GM03348 (cell line): ENCODE results near the gene GNG13.
A peak's percentile ranks its signal among the peaks of the same experiment; 100 is the strongest.

Source experiments
- DNase-seq: peaks from one replicate; pipeline ENCODE4 v3.0.0; 2012; ENCODE audit warnings: low spot score

The GNG13 gene

GRCh38 chr16:813204-813915, 12.8 kb upstream of the GNG13 start:
- peak; percentile 87 for DNase-seq

DNA sequence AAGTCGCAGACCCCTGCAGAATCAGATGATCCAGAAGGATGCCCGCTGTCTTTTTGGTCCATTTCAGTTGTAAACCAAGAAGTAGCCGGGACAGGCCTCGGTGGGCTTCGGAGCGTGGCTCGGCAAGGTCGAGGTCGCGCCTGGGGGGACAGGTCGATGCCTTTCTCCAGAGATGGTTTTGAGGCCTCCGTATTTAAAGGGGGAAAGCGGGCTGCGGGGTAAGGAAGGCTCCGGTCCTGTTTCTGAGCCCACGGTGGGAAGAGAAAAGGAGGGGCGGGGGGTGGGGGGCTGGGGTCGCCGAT, 7.5 kb upstream of the GNG13 start:
- DNase-seq: no peak

- DNase-seq: peak; percentile 98
Observed at GRCh38 chr16:807347-808084, 7.0 kb upstream of the GNG13 start.

- DNase-seq: no peak
Observed at GRCh38 chr16:805474-805873, 4.9 kb upstream of the GNG13 start.

DNA sequence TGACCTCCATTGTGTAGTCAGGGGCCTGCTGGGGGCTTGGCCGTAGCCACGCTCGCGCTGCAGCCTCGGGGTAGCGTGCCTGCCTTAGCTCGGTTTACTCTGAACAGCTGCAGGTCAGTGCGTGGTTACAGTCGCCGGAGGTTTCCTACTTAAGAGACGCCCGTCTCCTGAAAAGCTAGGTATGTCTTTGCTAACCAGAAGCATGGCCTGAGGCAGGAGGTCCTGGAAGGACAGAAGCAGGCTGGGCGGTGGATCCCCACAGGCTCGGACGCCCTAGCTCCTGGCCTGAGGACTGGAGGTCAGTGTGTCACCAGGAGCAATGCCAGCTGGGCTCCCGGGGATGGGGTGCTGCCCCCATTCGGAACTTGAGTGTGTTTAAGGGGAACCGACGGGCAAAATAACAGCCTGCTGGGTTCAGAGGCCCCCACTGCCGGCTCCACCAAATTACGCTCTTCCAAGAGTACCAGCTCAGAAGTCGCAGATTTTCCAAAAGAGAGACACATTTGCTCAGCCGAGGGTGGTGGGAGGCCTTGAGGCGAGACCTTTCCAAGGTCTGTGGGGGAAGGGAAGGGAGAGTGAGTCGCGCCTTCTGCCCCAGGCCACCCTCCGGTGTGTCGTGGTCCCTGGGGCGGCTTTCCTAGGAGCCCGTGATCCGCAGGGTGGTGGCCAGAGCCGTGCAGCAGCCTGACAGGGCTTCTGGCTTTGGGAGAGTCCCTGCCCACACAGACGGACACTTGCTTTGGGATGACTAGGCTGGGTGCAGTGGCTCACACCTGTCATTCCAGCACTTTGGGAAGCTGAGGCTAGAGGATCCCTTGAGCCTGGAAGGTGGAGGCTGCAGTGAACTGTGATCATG, 3.9 kb upstream of the GNG13 start:
- no peak for DNase-seq

DNA sequence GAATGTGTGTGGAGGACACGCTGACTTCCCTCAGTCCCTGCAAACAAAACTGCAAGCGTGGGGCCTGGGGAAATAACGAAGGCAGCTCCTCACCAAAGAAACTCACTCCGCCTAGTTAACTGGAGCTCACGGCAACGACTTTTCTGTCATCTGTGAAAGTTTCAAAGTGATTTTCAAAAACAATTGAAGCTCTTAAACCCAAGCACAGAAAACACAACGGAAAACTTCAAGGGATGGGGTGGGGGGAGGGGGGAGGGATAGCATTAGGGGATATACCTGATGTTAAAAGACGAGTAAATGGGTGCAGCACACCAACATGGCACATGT, 3.2 kb upstream of the GNG13 start:
- no peak for DNase-seq

DNA sequence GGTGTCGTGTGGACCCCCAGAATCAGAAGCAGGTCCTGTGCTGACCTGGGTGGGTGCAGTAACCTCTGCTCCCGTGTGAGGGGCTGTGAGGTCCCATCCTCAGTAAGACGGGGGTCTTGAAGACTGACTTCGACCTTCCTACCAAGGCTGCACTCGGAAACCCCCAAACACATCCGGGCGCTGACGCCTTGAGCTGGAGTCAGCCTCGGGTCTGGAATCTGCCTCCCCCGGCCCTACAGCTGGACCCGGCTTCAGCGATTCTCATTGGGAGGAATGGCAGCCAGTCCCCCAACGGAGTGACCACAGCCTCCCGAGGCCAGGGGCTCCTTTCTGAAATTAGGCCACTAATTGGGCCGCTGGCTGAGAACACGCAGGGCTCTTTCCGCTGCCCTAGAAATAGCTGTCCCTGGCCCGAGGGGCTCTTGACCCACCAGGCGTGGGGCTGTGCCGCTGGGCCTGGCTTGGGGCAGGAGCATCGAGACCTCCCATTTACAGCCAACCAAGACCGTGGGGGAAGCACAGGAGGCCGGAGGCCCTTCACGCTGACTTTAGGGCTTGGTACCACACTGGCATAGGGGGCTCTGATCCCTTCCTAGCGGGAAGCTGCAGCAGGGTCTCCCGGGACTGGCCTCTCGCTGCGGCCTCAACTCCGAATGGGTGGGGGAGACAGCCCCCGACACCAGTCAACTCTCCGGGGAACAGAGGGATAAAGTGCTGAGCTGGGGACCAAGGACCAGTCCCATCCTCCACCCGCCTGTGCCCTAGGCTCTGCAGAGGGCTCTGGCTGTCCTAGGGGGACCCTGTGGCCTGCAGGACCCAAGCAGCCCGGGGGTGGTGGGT, 2.6 kb upstream of the GNG13 start:
- no peak for DNase-seq

- no peak for DNase-seq
Observed at GRCh38 chr16:802461-802860, 1.9 kb upstream of the GNG13 start.

GRCh38 chr16:801584-802363, 1.2 kb upstream of the GNG13 start:
- DNase-seq: no peak

- DNase-seq: no peak
Observed at GRCh38 chr16:800834-801511, 439 bp upstream of the GNG13 start.

DNA sequence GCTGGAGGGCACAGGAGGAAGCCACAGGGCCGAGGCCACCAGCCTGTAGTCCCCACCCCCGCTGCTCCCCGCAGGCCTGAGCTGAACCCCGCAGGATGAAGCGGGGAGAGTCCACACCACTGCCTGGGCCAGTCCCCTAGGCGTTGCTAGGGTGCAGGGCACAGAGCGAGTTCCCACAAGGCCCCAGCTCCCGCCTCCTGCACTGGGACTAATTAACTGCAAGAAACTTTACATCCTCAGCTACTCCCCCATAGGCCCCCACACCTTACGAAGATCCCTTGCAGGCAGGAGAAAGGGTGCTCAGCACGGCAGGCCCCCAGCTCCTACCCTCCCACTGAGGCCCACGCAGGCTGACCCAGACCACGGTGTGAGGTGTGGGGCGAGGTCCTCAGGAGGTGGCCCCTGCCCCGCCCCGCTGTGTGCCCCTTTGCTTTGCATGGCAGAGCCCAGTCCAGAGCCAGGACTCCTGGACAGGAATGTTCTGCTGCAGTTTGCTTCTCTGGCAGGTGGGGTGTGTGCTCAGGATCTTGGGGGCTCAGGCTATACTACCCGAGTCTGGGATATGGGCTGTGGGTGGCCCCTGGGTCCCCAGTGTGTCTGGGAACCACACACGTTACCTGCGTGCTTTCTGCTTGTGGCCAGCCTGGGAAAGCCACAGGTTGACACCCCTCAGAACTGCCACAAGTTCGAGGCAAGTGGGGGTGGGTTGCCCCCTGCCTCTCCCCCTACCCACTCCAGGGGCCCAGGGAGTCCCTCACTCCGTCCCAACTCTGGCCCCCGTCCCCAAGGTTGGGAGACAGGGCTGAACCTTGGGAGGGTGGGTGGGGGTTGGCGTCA, 1.2 kb downstream of the GNG13 start:
- no peak for DNase-seq

DNA sequence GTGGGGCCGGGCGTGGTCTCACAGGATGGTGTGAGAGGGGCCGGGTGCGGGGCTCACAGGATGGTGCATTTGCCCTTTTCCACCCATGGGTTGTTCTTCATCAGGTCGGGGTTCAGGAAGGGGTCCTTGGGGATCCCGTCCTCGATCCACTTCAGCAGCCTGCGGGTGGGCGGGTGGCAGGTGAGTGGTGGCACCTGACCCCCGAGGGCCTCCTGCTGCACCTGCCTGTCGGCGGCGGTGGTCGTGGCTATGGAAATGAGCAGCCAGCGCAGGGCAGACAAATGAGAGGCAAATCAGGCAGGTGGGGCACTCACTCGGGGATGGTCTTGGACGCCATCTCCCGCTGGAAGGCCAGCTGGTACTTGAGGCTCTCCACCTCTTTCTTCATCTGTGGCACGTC, 1.9 kb downstream of the GNG13 start:
- DNase-seq: no peak

GRCh38 chr16:797686-798085, 2.8 kb downstream of the GNG13 start:
- no peak for DNase-seq

- no peak for DNase-seq
Observed at GRCh38 chr16:797120-797420, 3.5 kb downstream of the GNG13 start.

DNA sequence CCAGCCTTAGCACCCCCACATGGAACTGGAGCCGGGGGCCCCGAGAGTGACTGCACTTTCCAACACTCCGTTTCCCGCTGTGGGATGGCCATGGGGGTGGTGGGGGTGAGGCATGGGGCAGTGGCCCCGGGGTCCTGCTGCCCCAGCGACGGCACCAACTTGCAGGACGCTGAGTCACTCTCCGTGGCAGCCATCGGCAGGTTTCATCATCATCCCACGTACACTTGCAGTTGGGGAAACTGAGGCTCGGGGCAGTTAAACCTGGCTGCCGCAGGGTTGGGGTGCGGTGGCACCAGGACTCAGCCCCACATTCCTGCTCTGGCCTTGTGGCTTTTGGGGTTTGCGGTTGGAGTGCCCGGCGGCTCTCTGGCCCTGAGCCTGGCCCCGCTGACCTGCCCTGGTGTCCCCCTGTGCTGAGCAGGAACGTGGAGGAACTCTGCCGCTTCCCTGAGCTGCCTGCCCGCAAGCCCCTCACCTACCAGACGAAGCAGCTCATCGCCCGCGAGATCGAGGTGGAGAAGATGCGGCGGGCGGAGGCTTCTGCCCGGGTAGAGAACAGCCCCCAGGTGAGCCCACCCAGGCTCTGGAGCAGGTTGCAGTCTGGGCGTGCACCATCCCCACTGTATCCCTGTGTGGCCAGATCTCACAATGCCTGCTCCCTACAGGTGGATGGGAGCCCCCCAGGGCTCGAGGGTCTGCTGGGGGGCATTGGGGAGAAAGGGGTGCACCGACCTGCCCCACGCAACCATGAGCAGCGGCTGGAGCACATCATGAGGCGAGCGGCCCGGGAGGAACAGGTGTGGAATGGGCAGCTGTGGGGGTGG, 4.0 kb downstream of the GNG13 start:
- no peak for DNase-seq

DNA sequence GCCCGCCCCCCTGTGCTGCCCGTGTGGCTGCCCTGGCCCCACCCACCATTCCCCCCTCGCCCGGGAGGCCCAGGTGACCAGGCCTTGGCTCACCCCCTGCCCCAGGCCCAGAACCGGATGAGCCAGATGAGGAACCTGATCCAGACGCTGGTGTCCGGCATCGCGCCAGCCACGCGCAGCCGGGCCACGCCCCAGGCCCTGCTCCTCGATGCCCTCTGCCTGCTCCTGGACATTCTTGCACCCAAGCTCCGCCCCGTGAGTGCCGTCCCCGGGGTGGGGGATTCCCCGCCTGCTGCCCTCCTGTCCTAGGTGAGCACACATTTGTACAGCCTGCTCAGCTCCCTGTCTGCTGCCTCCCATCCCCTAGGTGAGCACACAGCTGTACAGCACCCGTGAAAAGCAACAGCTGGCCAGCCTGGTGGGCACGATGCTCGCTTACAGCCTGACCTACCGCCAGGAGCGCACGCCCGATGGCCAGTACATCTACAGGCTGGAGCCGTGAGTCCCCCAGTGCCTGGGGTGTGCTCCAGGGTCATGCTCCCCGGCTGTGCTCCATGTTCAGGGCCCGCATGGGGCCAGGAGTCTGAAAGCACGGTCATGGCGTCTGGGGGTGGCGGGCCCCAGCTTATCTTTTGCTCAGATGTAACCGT, 4.8 kb downstream of the GNG13 start:
- no peak for DNase-seq

- no peak for DNase-seq
Observed at GRCh38 chr16:794853-795466, 5.6 kb downstream of the GNG13 start.

DNA sequence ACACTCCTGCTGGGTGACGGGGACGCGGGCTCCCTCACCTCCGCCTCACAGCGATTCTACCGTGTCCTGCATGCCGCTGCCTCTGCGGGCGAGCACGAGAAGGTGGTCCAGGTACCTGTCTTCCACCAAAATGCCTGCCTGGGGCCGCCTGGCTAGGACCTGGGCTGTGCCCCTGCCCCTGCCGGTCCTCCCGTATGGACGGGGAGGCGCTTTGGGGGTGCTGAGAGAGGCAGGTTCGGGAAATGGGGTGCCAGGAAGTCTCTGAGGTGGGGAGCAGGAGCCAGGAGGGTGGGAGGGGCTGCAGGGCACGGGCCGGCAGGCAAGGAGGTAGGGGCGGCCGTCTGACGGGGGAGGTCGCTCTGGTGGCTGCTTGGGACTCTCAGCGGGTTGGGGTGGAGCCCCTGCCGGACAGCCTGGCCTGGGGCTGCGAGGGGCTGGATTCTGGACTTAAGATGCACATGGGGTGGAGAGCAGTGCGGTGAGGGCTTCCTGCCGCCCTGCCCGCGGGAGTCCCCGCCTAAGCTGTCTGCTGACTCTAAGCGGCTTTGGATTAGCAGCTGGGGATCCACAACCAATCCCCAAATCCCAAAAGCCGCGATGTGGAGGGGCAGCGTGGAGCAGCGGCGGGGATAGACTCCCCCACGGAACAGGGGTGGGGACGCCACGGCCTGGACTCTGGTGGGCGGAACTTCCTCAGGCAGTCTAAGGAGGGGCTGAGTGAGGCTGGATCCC, 6.3 kb downstream of the GNG13 start:
- no peak for DNase-seq
